ENCODE results near the gene SLC26A8.

DNA sequence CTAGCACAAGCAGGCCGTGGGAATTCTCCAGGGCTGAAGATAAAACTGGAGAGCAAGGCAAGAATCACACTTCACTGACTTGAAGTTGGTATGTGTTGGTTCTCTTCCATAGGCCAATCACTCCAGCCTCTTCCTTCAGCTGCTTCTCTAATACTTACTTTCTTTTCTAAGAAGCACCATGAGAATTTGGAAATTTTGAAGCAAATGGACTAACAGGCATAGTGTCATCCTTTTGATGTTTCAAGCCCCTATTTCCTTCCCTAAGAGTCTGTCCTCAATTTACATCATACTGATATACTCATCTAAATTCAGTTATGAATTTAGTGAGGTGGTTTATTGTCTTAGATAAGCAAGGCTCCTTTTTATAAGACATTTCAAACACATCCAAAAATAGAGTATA is 24.0 kb downstream of the SLC26A8 start:
- no peak for TF ChIP-seq CTCF (IDR thresholded peaks at IDR 0.05)
- TF ChIP-seq POLR2A (IDR thresholded peaks at IDR 0.05): no peak
